HL-60 (cell line): ENCODE measurements around the gene DOCK8.

Experiments used
- CTCF ChIP-seq: IDR thresholded peaks from one replicate; pipeline ENCODE4 v1.5.1; 2011; ENCODE audit warnings: low read length, control low read depth, inconsistent platforms; ENCODE audit not compliant: insufficient read depth
- POLR2AphosphoS5 ChIP-seq: IDR thresholded peaks from 2 replicates; pipeline ENCODE4 v1.6.1; 2012; ENCODE audit warnings: low read depth

GRCh38 chr9:419571-420171 lies 205.0 kb downstream of the DOCK8 start:
- no peak for TF ChIP-seq CTCF
- TF ChIP-seq POLR2AphosphoS5 = no peak
